ENCODE data around the gene PRR16. TPM values are rescaled to one million over a fixed set of nuclear protein-coding genes. Genes with fewer than 3 reads are reported as not detected.
"Not testable (repeated sequence)": the region's sequence is repeated elsewhere in the genome, so short reads cannot be mapped to it uniquely, and the experiment has no call there.

Gene PRR16
- not detected for total RNA-seq

- H3K27ac Mint-ChIP-seq, result no peak within 1 kb of the TSS
- no peak for DNase-seq
These were observed at the start of gene PRR16 for GRCh38 chr5:120463991-120464626. Gene PRR16, plus strand, starts transcription at chr5:120464300.

GRCh38 chr5:120415985-120416384 lies 48.1 kb upstream of the PRR16 start:
- Mint-ChIP-seq H3K27me3 (no peaks in the 10 kb centered on the region), H3K4me1 (no peaks in the 10 kb centered on the region), H3K9me3 (no peaks in the 10 kb centered on the region), H3K27ac (no peak overlapping the region), H3K4me3 (no peak overlapping the region), H3K36me3 (ENCODE audit: low read depth) (no peaks in the 10 kb centered on the region)
- POLR2A ChIA-PET, result no interaction called here
- DNase-seq, result no peak
- CTCF ChIA-PET, result no interaction called here

More at GRCh38 chr5:120463991-120464626, at the start of gene PRR16:
- H3K4me1 Mint-ChIP-seq, result peaks cover 6% of the 10 kb centered on the region
- POLR2A ChIA-PET, result no interaction called here
- no peaks in the 10 kb centered on the region for H3K36me3 Mint-ChIP-seq (ENCODE audit: low read depth)
- H3K4me3 Mint-ChIP-seq, result no peak within 1 kb of the TSS
- H3K27me3 Mint-ChIP-seq, result peaks cover 39% of the 10 kb centered on the region
- H3K9me3 Mint-ChIP-seq, result no peaks in the 10 kb centered on the region
- CTCF ChIA-PET, result no interaction called here

- POLR2A ChIA-PET, result no interaction called here
- H3K9me3 Mint-ChIP-seq, result peaks cover under 1% of the 10 kb centered on the region
- H3K4me1 Mint-ChIP-seq, result no peaks in the 10 kb centered on the region
- CTCF ChIA-PET, result no interaction called here
- no peak for DNase-seq
- H3K4me3 Mint-ChIP-seq, result no peak overlapping the region
- no peaks in the 10 kb centered on the region for H3K27me3 Mint-ChIP-seq
- H3K27ac Mint-ChIP-seq, result no peak overlapping the region
- no peaks in the 10 kb centered on the region for H3K36me3 Mint-ChIP-seq (ENCODE audit: low read depth)
These were observed 45.0 kb upstream of the PRR16 start for GRCh38 chr5:120419127-120419526.

- H3K27me3 Mint-ChIP-seq; H3K4me3 Mint-ChIP-seq; H3K27ac Mint-ChIP-seq; POLR2A ChIA-PET; H3K36me3 Mint-ChIP-seq (ENCODE audit: low read depth); DNase-seq; H3K4me1 Mint-ChIP-seq; H3K9me3 Mint-ChIP-seq; CTCF ChIA-PET: not testable (repeated sequence)
These were observed 37.3 kb upstream of the PRR16 start for GRCh38 chr5:120426633-120427275.

GRCh38 chr5:120430572-120430971 lies 33.5 kb upstream of the PRR16 start:
- Mint-ChIP-seq H3K36me3 (ENCODE audit: low read depth) (no peaks in the 10 kb centered on the region), H3K27me3 (no peaks in the 10 kb centered on the region), H3K4me3 (no peak overlapping the region), H3K27ac (no peak overlapping the region), H3K9me3 (peaks cover 4% of the 10 kb centered on the region), H3K4me1 (no peaks in the 10 kb centered on the region)
- ChIA-PET CTCF (interaction anchor here (0.8 kb wide), 1 partner anchor 24 kb away, joined by 6 read pairs; no protein-coding TSS in a partner anchor), POLR2A (no interaction called here)
- DNase-seq, result no peak

GRCh38 chr5:120432861-120433260 lies 31.2 kb upstream of the PRR16 start:
- DNase-seq, result no peak
- Mint-ChIP-seq H3K9me3 (peaks cover 2% of the 10 kb centered on the region), H3K27me3 (no peaks in the 10 kb centered on the region), H3K4me3 (no peak overlapping the region), H3K4me1 (no peaks in the 10 kb centered on the region), H3K36me3 (ENCODE audit: low read depth) (no peaks in the 10 kb centered on the region), H3K27ac (no peak overlapping the region)
- POLR2A ChIA-PET, result no interaction called here
- CTCF ChIA-PET, result no interaction called here

GRCh38 chr5:120435129-120435528 lies 29.0 kb upstream of the PRR16 start:
- H3K9me3 Mint-ChIP-seq, result peaks cover 2% of the 10 kb centered on the region
- H3K4me3 Mint-ChIP-seq, result no peak overlapping the region
- H3K36me3 Mint-ChIP-seq (ENCODE audit: low read depth), result no peaks in the 10 kb centered on the region
- CTCF ChIA-PET, result no interaction called here
- H3K27me3 Mint-ChIP-seq, result no peaks in the 10 kb centered on the region
- POLR2A ChIA-PET, result no interaction called here
- H3K27ac Mint-ChIP-seq, result no peak overlapping the region
- no peaks in the 10 kb centered on the region for H3K4me1 Mint-ChIP-seq
- DNase-seq, result no peak

- Mint-ChIP-seq H3K9me3 (peaks cover 2% of the 10 kb centered on the region), H3K4me1 (no peaks in the 10 kb centered on the region), H3K4me3 (no peak overlapping the region), H3K27me3 (no peaks in the 10 kb centered on the region), H3K36me3 (ENCODE audit: low read depth) (no peaks in the 10 kb centered on the region), H3K27ac (no peak overlapping the region)
- POLR2A ChIA-PET, result no interaction called here
- DNase-seq, result no peak
- CTCF ChIA-PET, result no interaction called here
These were observed 27.1 kb upstream of the PRR16 start for GRCh38 chr5:120436996-120437395.

GRCh38 chr5:120442694-120443093 lies 21.4 kb upstream of the PRR16 start:
- H3K4me1 Mint-ChIP-seq, result no peaks in the 10 kb centered on the region
- ChIA-PET CTCF (no interaction called here), POLR2A (no interaction called here)
- H3K27ac Mint-ChIP-seq, result no peak overlapping the region
- DNase-seq, result no peak
- no peaks in the 10 kb centered on the region for H3K36me3 Mint-ChIP-seq (ENCODE audit: low read depth)
- H3K27me3 Mint-ChIP-seq, result no peaks in the 10 kb centered on the region
- no peaks in the 10 kb centered on the region for H3K9me3 Mint-ChIP-seq
- H3K4me3 Mint-ChIP-seq, result no peak overlapping the region

- ChIA-PET POLR2A (no interaction called here), CTCF (no interaction called here)
- no peaks in the 10 kb centered on the region for H3K9me3 Mint-ChIP-seq
- no peak overlapping the region for H3K4me3 Mint-ChIP-seq
- no peak overlapping the region for H3K27ac Mint-ChIP-seq
- H3K36me3 Mint-ChIP-seq (ENCODE audit: low read depth), result no peaks in the 10 kb centered on the region
- no peak for DNase-seq
- no peaks in the 10 kb centered on the region for H3K27me3 Mint-ChIP-seq
- H3K4me1 Mint-ChIP-seq, result no peaks in the 10 kb centered on the region
These were observed 20.5 kb upstream of the PRR16 start for GRCh38 chr5:120443607-120444006.

- CTCF ChIA-PET, result interaction anchor here (0.6 kb wide), 1 partner anchor 12 kb away, joined by 3 read pairs; no protein-coding TSS in a partner anchor
- no peaks in the 10 kb centered on the region for H3K4me1 Mint-ChIP-seq
- no peaks in the 10 kb centered on the region for H3K27me3 Mint-ChIP-seq
- no peak overlapping the region for H3K27ac Mint-ChIP-seq
- POLR2A ChIA-PET, result no interaction called here
- no peak overlapping the region for H3K4me3 Mint-ChIP-seq
- no peaks in the 10 kb centered on the region for H3K36me3 Mint-ChIP-seq (ENCODE audit: low read depth)
- no peak for DNase-seq
- H3K9me3 Mint-ChIP-seq, result no peaks in the 10 kb centered on the region
These were observed 18.0 kb upstream of the PRR16 start for GRCh38 chr5:120446068-120446492.

GRCh38 chr5:120446901-120447300 lies 17.2 kb upstream of the PRR16 start:
- Mint-ChIP-seq H3K4me1 (no peaks in the 10 kb centered on the region), H3K9me3 (no peaks in the 10 kb centered on the region), H3K36me3 (ENCODE audit: low read depth) (no peaks in the 10 kb centered on the region), H3K4me3 (no peak overlapping the region), H3K27ac (no peak overlapping the region), H3K27me3 (no peaks in the 10 kb centered on the region)
- ChIA-PET CTCF (interaction anchor here (0.6 kb wide), 1 partner anchor 11 kb away, joined by 3 read pairs; no protein-coding TSS in a partner anchor), POLR2A (no interaction called here)
- DNase-seq, result no peak

- Mint-ChIP-seq H3K27ac (no peak overlapping the region), H3K4me3 (no peak overlapping the region), H3K9me3 (no peaks in the 10 kb centered on the region), H3K4me1 (no peaks in the 10 kb centered on the region), H3K27me3 (no peaks in the 10 kb centered on the region), H3K36me3 (ENCODE audit: low read depth) (no peaks in the 10 kb centered on the region)
- CTCF ChIA-PET, result no interaction called here
- DNase-seq, result no peak
- POLR2A ChIA-PET, result no interaction called here
These were observed 16.3 kb upstream of the PRR16 start for GRCh38 chr5:120447706-120448239.

GRCh38 chr5:120449501-120449900 lies 14.6 kb upstream of the PRR16 start:
- Mint-ChIP-seq H3K27ac (no peak overlapping the region), H3K4me3 (no peak overlapping the region), H3K36me3 (ENCODE audit: low read depth) (no peaks in the 10 kb centered on the region), H3K9me3 (no peaks in the 10 kb centered on the region), H3K27me3 (no peaks in the 10 kb centered on the region), H3K4me1 (no peaks in the 10 kb centered on the region)
- DNase-seq, result no peak
- POLR2A ChIA-PET, result no interaction called here
- CTCF ChIA-PET, result no interaction called here
